Measurements from ENCODE around the gene UNC5A.

Gene UNC5A

GRCh38 chr5:176894298-176894697, 83.9 kb downstream of the UNC5A start:
- Histone ChIP-seq H3K36me3 (ENCODE audit: control insufficient read depth in 2 of 2, insufficient read depth in 1 of 2, low read length in 2 of 2) (no peaks in the 10 kb centered on the region), H3K4me3 (ENCODE audit: low read depth, low read length) (no peak overlapping the region), H3K4me1 (ENCODE audit: control insufficient read depth, insufficient read depth, low read length) (no peaks in the 10 kb centered on the region), H3K9me3 (ENCODE audit: control insufficient read depth, insufficient read depth, low read depth, low read length) (no peaks in the 10 kb centered on the region), H3K27ac (ENCODE audit: extremely low read depth, low read depth, low read length) (no peak overlapping the region)
- no peak for TF ChIP-seq ZNF24 (tag by site-specific recombination; IDR thresholded peaks at IDR 0.05)
- no peak for TF ChIP-seq ZNF585B (tag by site-specific recombination; IDR thresholded peaks at IDR 0.05)
- no peak for TF ChIP-seq ZNF600 (tag by site-specific recombination; IDR thresholded peaks at IDR 0.05)
- TF ChIP-seq ZNF645 (tag by site-specific recombination; IDR thresholded peaks at IDR 0.05) = no peak
- CTCF ChIA-PET = no interaction called here
- POLR2A ChIA-PET = no interaction called here

- Histone ChIP-seq H3K27ac (ENCODE audit: extremely low read depth, low read depth, low read length) (no peak overlapping the region), H3K9me3 (ENCODE audit: control insufficient read depth, insufficient read depth, low read depth, low read length) (no peaks in the 10 kb centered on the region), H3K36me3 (ENCODE audit: control insufficient read depth in 2 of 2, insufficient read depth in 1 of 2, low read length in 2 of 2) (peaks cover 0 to 2% of the 10 kb centered on the region in 2 experiments; a peak in 1 of 3 replicates), H3K4me1 (ENCODE audit: control insufficient read depth, insufficient read depth, low read length) (no peaks in the 10 kb centered on the region), H3K4me3 (ENCODE audit: low read depth, low read length) (no peak overlapping the region)
- CTCF ChIA-PET = interaction anchor here (0.6 to 4.7 kb wide), 3 partner anchors 9 to 947 kb away, joined by 3 to 26 read pairs (median 4); no protein-coding TSS in a partner anchor
- POLR2A ChIA-PET = no interaction called here
- TF ChIP-seq ZNF585B (tag by site-specific recombination; IDR thresholded peaks at IDR 0.05) (no peak), ZNF341 (tag by site-specific recombination; IDR thresholded peaks at IDR 0.05; ENCODE audit: low read depth) (no peak)
Observed at GRCh38 chr5:176895831-176896230, 85.5 kb downstream of the UNC5A start.

- ChIA-PET POLR2A (no interaction called here), CTCF (interaction anchor here (0.6 to 4.7 kb wide), 2 partner anchors 187 to 236 kb away, joined by 3 to 26 read pairs; no protein-coding TSS in a partner anchor)
- no peak overlapping the region for H3K4me3 ChIP-seq (ENCODE audit: low read depth, low read length)
- no peak overlapping the region for H3K27ac ChIP-seq (ENCODE audit: extremely low read depth, low read depth, low read length)
- H3K4me1 ChIP-seq (ENCODE audit: control insufficient read depth, insufficient read depth, low read length) = no peaks in the 10 kb centered on the region
- no peak for TF ChIP-seq ZNF843 (tag by site-specific recombination; IDR thresholded peaks at IDR 0.05)
- TF ChIP-seq EGR2 (tag by site-specific recombination; IDR thresholded peaks at IDR 0.05; ENCODE audit: low read depth) = peak; percentile 24; the same call in 1 of the 2 replicates
- TF ChIP-seq ZNF184 (tag by site-specific recombination; IDR thresholded peaks at IDR 0.05) = no peak
- TF ChIP-seq ZNF747 (tag by site-specific recombination; IDR thresholded peaks at IDR 0.05) = no peak
- peaks cover 0 to 7% of the 10 kb centered on the region in 2 experiments; a peak in 1 of 3 replicates for H3K36me3 ChIP-seq (ENCODE audit: control insufficient read depth in 2 of 2, insufficient read depth in 1 of 2, low read length in 2 of 2)
- no peaks in the 10 kb centered on the region for H3K9me3 ChIP-seq (ENCODE audit: control insufficient read depth, insufficient read depth, low read depth, low read length)
Observed at GRCh38 chr5:176897263-176897662, 86.9 kb downstream of the UNC5A start.

- CTCF ChIA-PET = interaction anchor here (1.0 to 4.7 kb wide), 3 partner anchors 44 to 238 kb away, joined by 6 to 26 read pairs (median 6); no protein-coding TSS in a partner anchor
- H3K27ac ChIP-seq (ENCODE audit: extremely low read depth, low read depth, low read length) = no peak within 1 kb of the TSS
- POLR2A ChIA-PET = no interaction called here
- TF ChIP-seq ZBTB11 (tag by site-specific recombination; conservative IDR thresholded peaks at IDR 0.05; ENCODE audit: low read depth) = no peak
- no peak for TF ChIP-seq ZNF670 (tag by site-specific recombination; IDR thresholded peaks at IDR 0.05; ENCODE audit: low read depth)
- no peak for TF ChIP-seq ZNF26 (tag by site-specific recombination; IDR thresholded peaks at IDR 0.05)
- TF ChIP-seq ZNF146 (tag by site-specific recombination; IDR thresholded peaks at IDR 0.05) = no peak
- TF ChIP-seq ZNF660 (tag by site-specific recombination; IDR thresholded peaks at IDR 0.05) = no peak
- TF ChIP-seq ZNF214 (tag by site-specific recombination; IDR thresholded peaks at IDR 0.05; ENCODE audit: borderline replicate concordance) = no peak
- TF ChIP-seq ZBTB21 (tag by site-specific recombination; IDR thresholded peaks at IDR 0.05) = no peak
- no peak for TF ChIP-seq ZNF513 (tag by site-specific recombination; IDR thresholded peaks at IDR 0.05)
- no peak for TF ChIP-seq ZNF223 (tag by site-specific recombination; IDR thresholded peaks at IDR 0.05)
- TF ChIP-seq ZNF585B (tag by site-specific recombination; IDR thresholded peaks at IDR 0.05) = no peak
- TF ChIP-seq ZNF629 (tag by site-specific recombination; IDR thresholded peaks at IDR 0.05) = no peak
Observed at GRCh38 chr5:176899296-176899891, 89.0 kb downstream of the UNC5A start, which contains the start of gene HK3. TSS of gene HK3 (minus strand) at chr5:176899346. CDS start at chr5:176896159, 3,187 bp downstream.

More at GRCh38 chr5:176899296-176899891, 89.0 kb downstream of the UNC5A start, which contains the start of gene HK3:
- Histone ChIP-seq H3K36me3 (ENCODE audit: control insufficient read depth in 2 of 2, insufficient read depth in 1 of 2, low read length in 2 of 2) (peaks cover 1 to 28% of the 10 kb centered on the region in 2 experiments; a peak in 2 of 3 replicates), H3K4me1 (ENCODE audit: control insufficient read depth, insufficient read depth, low read length) (no peaks in the 10 kb centered on the region), H3K9me3 (ENCODE audit: control insufficient read depth, insufficient read depth, low read depth, low read length) (no peaks in the 10 kb centered on the region), H3K4me3 (ENCODE audit: low read depth, low read length) (no peak within 1 kb of the TSS)
